ENCODE measurements around the gene STAB1.

The STAB1 gene

GRCh38 chr3:52568069-52568468, 72.9 kb downstream of the STAB1 start:
- peaks cover 98% of the 10 kb centered on the region for H3K36me3 Mint-ChIP-seq
- ATAC-seq: no peak
- no peak for DNase-seq (ENCODE audit: low spot score in 2 of 2)
- no peaks in the 10 kb centered on the region for H3K4me1 Mint-ChIP-seq
- H3K4me3 Mint-ChIP-seq: no peak overlapping the region
- no peak overlapping the region for H3K27ac Mint-ChIP-seq
- H3K9me3 Mint-ChIP-seq: no peaks in the 10 kb centered on the region

- Mint-ChIP-seq H3K36me3 (peaks cover 98% of the 10 kb centered on the region), H3K4me3 (no peak overlapping the region), H3K27ac (no peak overlapping the region), H3K4me1 (no peaks in the 10 kb centered on the region), H3K9me3 (no peaks in the 10 kb centered on the region)
- DNase-seq (ENCODE audit: low spot score in 2 of 2): no peak
- no peak for ATAC-seq
Observed at GRCh38 chr3:52570076-52570475, 74.9 kb downstream of the STAB1 start.

- ATAC-seq (no peak), DNase-seq (ENCODE audit: low spot score in 2 of 2) (no peak)
- Mint-ChIP-seq H3K36me3 (peaks cover 98% of the 10 kb centered on the region), H3K4me1 (no peaks in the 10 kb centered on the region), H3K9me3 (no peaks in the 10 kb centered on the region), H3K4me3 (no peak overlapping the region), H3K27ac (no peak overlapping the region)
Observed at GRCh38 chr3:52572221-52572620, 77.1 kb downstream of the STAB1 start.
